ENCODE measurements around the gene SLC41A3.
A peak's percentile ranks its signal among the peaks of the same experiment; 100 is the strongest.
"Not testable (repeated sequence)": the region's sequence is repeated elsewhere in the genome, so short reads cannot be mapped to it uniquely, and the experiment has no call there.

SLC41A3 gene

DNA sequence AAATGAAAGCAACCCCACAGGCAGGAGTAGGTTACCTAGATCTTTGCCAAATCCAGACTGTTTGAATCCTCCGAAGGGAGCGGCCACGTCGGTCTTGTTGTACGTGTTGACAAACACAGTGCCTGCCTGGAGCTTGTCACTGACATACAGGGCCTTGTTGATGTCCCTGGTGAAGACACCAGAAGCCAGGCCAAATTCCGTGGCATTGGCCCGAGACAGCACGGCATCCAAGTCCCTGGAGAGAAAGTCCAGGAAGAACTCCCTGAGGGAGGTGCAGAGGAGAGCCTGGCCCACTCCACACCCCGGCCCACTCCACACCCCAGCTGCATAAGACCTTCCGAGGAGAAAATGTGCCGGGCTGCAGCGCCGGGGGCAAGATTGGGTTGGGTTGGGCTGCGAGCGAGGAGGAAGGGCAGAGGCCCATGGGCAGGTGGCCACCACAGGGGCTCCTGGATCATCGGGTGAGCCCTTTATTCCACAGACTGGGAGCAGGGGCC is 21.8 kb upstream of the SLC41A3 start:
- DNase-seq, result no peak

DNA sequence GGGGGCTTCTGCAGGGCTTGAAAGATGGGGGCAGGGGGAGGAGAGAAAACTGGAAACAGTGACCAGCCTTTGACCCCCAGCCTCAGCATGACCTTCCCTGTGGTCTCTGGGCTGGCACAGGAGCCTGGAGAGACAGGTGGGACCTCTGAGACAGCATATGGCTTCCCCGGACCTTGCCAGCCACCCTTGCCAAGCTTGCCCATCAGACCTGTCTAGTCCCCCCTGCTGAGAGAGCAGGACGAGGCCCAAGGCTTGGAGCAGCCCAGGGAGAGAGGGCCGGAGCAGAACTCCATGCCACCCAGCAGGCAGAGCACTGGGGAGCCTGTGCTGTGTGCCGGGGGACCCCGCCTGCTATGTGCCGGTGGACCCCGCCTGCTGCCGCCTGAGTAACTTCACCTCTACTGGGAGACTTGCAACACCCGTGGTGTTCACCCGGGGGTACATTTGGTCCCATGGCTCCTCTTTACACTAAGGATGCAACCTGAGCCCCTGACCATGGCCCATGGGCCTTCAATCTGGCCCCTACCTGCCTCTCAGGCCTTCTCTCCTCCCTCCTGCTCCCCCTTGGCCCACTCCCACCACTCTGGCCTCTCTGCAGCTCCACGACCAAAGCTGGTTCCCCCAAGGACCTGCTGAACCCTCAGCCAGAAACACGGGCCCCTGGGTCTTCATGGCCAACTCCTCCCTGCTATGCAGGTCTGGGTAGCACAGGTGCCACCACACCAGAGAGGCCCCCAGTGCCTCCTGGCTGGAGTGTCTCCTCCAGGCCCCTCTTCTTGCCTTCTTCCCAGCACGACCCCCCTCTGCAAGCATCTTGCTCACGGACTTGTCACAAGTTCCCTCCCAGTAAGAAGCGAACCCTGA is 21.1 kb upstream of the SLC41A3 start:
- DNase-seq, result no peak

- DNase-seq, result no peak
These were observed 20.2 kb upstream of the SLC41A3 start for GRCh38 chr3:126104028-126104635.

DNA sequence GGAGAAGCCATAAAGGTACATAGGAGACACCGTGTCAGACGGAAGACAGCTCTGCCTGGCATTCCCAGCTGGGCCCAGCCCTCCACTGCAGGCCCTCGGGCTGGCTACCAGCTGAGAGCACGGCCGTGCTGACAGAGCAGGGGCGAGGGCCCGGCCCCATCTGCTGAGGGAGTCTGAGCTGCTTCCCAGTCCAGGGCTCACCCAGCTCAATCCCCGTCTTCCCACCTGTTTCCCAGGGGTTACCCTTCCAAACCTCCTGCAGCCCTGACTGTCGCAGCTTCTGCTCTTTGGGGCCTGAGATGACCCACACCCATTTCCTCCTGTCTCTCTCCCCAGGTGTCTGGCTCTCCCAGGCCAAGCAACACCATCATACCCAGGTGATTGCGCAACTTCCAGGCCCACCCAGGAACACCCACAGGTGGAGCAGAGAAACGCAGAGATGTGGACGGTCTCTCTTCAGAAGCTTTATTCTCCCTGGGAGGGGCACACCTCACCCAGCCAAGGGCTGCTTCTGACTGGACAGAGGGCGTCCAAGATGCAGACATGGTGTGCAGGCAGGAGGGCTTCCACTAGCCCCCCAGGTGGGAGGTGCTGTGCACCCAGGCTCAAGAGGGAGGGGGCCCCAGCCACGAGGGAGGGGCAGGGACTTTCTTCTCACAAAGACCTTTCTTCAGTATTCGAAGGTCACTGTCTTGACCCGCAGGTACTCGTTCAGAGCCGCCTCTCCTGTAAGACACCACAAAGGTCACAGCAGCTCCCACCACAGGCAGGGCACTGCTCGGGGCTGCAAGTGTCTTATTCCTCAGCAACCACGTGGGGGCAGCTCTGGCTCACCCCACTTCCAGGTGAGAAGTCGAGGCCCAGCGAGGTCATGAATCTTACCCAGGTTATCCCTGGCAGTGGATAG is 19.4 kb upstream of the SLC41A3 start:
- DNase-seq, result peak; percentile 19

- no peak for DNase-seq
These were observed 18.6 kb upstream of the SLC41A3 start for GRCh38 chr3:126102530-126102951.

GRCh38 chr3:126102011-126102410 is 18.1 kb upstream of the SLC41A3 start:
- DNase-seq, result no peak

DNA sequence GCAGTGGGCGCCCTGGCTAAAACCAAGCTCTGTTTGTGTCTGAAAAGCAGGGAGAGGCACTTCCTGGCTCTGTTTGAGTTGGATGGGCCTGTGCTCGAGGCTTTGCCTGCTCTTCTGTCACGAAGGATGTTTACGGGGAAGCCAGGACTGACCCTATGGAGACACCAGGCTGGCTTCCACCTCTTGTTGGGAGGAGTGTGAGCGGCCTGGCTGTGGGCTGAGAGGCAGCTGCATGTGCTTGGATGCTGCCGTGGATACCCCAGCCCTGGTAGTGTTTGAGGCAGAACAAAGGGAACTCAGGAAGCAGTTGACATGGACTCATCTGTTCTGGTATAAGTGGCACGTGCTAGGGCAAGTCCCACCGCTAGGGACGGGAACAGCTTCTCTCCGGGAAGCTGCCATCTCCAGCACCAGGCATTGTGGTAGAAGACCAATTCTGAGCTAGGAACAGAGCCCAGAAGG is 17.6 kb upstream of the SLC41A3 start:
- DNase-seq, result no peak

GRCh38 chr3:126100634-126101301 is 16.8 kb upstream of the SLC41A3 start:
- no peak for DNase-seq

- no peak for DNase-seq
These were observed 16.3 kb upstream of the SLC41A3 start for GRCh38 chr3:126100269-126100633.

- no peak for DNase-seq
These were observed 14.5 kb upstream of the SLC41A3 start for GRCh38 chr3:126098391-126098858.

- DNase-seq, result no peak
These were observed 13.9 kb upstream of the SLC41A3 start for GRCh38 chr3:126097801-126098200.

GRCh38 chr3:126096274-126096673 is 12.3 kb upstream of the SLC41A3 start:
- not testable (repeated sequence) for DNase-seq

GRCh38 chr3:126092128-126092527 is 8.2 kb upstream of the SLC41A3 start:
- DNase-seq, result not testable (repeated sequence)

DNA sequence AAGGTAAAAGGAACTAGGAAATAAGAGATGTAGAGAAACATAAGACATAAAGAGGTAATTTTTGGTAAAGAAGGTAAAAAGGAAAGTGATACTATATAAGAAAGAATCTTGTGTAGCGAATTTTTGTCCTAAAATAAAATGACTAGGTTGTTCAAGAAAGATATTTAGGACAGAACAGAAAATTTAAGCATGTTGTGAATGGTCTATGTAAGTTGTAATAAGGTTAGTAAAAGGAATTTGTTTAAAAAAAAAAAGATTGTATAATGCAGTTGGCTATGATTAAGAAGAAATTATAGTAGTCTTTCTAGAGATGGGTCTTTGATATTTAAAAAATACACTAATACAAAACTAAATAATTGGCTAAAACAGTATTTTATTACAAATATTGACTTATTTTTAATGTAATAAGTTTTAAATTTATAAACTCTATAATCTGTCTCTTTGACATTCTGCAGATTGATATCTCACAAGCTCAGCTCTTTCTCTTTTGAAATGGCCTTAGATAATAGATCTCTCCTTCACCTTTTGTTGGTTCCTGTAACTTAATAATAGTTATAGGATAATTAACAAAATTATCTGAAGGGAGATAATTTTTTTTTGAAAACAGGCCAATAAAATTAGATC is 3.7 kb upstream of the SLC41A3 start:
- peak; percentile 28 for DNase-seq

- no peak for DNase-seq
These were observed 1.9 kb upstream of the SLC41A3 start for GRCh38 chr3:126085841-126086240.

- no peak for DNase-seq
These were observed 1.4 kb upstream of the SLC41A3 start for GRCh38 chr3:126085276-126085675.

- DNase-seq, result no peak
These were observed 850 bp upstream of the SLC41A3 start for GRCh38 chr3:126084768-126085180.

- peak; percentile 87 for DNase-seq
These were observed 412 bp downstream of the SLC41A3 start for GRCh38 chr3:126083511-126083912.

GRCh38 chr3:126083138-126083445 is 832 bp downstream of the SLC41A3 start:
- DNase-seq, result no peak

- no peak for DNase-seq
These were observed 1.4 kb downstream of the SLC41A3 start for GRCh38 chr3:126082362-126083137.
